HG03060 (cell line): ENCODE data around the gene B3GNT2.
"Not testable (repeated sequence)": the region's sequence is repeated elsewhere in the genome, so short reads cannot be mapped to it uniquely, and the experiment has no call there.

ENCODE experiments used
- ATAC-seq: cut with Tn5 transposase; IDR thresholded peaks from one replicate; pipeline ENCODE4 v1.9.1; 2021; ENCODE audit warnings: low read depth, moderate number of reproducible peaks; ENCODE audit not compliant: unreplicated experiment

B3GNT2 gene

DNA sequence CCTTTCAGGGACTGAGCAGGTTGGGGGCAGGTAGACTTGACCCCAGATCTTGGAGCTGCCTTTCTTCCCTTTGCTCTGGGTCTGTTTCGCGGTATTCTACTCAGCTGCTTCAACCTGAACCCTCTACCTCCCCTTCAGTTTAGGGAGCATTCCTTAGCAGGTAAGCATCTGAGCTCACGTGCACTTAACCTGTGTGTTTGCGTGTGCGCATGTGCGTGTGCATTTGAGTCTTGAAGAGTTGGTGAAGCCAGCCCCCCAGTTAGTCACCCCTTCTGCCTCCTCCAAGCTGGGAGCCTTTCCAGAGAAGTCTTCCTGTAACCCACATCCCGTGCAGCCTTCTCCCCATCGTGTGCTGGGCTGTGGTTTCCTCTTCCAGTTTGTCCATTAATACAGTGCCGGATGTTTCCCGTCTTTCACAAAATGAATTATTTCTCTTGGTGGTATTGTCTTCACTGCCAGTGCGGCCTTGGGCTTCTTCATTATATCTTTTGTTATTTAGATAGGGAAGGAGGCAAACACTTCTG, 33.2 kb downstream of the B3GNT2 start:
- no peak for ATAC-seq

GRCh38 chr2:62231541-62231940, 35.6 kb downstream of the B3GNT2 start:
- ATAC-seq = no peak

GRCh38 chr2:62234755-62235655, 39.1 kb downstream of the B3GNT2 start:
- ATAC-seq = no peak

GRCh38 chr2:62236499-62236898, 40.6 kb downstream of the B3GNT2 start:
- no peak for ATAC-seq

GRCh38 chr2:62238236-62238635, 42.3 kb downstream of the B3GNT2 start:
- no peak for ATAC-seq

DNA sequence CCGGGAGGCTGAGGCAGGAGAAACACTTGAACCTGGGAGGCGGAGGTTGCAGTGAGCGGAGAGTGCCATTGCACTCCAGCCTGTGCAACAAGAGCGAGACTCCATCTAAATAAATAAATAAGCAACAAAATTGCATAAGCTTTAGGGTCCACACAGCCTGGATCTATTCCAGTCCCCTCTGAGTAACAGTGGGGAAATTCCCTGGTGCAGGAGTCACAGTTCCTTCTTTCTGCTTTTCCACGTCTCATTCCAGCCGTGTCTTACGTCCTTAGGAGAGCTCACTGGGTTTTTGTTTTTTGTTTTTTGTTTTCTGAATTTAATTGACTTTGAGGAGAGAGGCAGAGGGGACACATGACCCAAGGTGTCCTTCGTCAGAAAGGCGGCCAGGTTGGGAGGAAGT, 44.6 kb downstream of the B3GNT2 start:
- no peak for ATAC-seq

DNA sequence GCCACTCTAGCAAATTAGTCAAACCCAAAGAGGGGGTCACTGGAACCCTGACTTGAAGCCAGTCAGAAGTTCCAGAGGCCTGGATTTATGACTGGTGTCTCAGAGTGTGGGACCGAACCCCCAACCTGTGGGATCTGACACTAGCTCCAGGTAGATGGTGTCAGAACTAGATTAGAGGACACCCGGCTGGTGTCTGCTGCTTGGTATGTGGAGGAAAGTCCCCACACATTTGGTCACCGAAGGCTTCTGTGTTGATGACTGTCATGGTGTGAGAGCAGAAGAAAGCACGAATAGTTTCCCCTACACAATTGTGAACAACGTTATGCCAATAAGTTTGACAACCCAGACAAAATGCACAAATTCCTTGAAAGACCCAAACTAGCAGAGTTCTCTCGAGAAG, 48.1 kb downstream of the B3GNT2 start:
- no peak for ATAC-seq

- ATAC-seq = no peak
These were observed 52.3 kb downstream of the B3GNT2 start for GRCh38 chr2:62248226-62248625.

- ATAC-seq = no peak
These were observed 54.3 kb downstream of the B3GNT2 start for GRCh38 chr2:62250239-62250638.

DNA sequence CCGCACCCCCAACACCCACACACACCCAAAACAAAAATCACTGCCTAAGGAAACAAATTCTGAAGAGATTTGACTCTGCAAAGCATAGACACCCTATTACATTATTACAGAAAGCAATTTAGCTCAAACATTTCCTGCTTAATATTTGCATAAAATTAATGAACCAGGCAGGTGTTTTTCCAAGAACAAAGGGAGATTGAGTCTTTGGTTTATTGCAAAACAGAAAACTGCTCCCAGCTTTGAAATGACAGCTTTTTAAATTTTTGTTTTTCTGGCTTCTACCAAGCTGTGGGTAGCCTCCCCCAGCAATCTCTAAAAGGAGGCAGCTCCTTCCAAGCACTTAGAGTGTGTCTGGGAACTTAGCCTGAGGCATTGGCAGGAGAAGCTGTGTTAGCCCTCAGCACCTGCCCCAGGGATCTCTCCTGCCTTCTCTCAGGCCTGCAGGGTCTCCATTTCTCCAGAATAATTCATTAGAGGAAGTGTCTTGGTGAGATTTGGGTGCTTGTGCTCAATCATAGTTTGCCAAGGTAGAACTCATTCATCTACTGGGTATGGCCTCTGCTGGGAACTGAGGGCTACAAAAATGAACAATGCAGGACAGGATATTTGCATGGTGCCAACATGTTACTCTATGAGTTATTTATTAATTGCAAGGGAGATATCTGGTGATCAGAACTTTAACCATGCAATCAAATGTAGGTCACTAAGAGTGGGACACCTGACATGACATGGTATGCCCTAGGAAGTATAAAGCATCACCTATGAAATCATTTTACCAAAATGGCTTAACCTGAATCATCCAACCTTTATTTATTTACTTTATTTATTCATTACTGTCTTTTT, 58.7 kb downstream of the B3GNT2 start:
- no peak for ATAC-seq

- ATAC-seq = no peak
These were observed 61.6 kb downstream of the B3GNT2 start for GRCh38 chr2:62257466-62257865.

GRCh38 chr2:62263076-62263715, 67.3 kb downstream of the B3GNT2 start:
- ATAC-seq = no peak

GRCh38 chr2:62264186-62264585, 68.3 kb downstream of the B3GNT2 start:
- ATAC-seq = no peak

GRCh38 chr2:62265106-62265505, 69.2 kb downstream of the B3GNT2 start:
- ATAC-seq = no peak

- ATAC-seq = no peak
These were observed 70.6 kb downstream of the B3GNT2 start for GRCh38 chr2:62266433-62267038.

DNA sequence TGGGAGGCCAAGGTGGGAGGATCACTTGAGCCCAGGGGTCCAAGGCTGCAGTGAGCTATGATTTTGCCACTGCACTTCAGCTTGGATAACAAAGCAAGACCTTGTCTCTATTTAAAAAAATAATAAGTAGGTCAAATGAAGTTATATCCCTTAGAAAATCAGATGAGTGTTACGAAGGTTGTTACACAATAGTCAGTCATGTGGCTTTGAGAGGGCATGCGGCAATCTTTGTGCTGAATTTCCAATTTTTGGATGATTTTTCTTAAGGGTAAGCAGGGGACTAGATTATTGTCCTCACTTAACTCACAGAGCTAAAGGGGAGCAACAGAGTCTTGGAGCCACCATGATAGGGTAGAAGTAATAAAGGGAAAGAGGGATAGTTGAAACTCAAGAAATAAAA, 71.8 kb downstream of the B3GNT2 start:
- no peak for ATAC-seq

DNA sequence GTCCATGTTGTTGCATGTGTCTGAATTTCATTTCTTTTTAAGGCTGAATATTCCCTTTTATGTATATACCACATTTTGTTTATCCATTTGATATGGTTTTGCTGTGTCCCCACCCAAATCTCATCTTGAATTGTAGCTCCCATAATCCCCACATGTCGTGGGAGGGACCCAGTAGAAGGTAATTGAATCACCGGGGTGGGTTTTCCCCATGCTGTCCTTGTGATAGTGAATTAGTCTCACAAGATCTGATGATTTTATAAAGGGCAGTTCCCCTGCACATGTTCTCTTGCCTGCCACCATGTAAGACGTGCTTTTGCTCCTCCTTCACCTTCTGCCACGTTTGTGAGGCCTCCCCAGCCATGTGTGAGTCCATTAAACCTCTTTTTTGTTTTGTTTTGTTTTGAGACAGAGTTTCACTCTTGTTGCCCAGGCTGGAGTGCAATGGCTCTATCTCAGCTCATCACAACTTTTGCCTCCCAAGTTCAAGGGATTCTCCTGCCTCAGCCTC, 72.8 kb downstream of the B3GNT2 start:
- ATAC-seq = not testable (repeated sequence)

DNA sequence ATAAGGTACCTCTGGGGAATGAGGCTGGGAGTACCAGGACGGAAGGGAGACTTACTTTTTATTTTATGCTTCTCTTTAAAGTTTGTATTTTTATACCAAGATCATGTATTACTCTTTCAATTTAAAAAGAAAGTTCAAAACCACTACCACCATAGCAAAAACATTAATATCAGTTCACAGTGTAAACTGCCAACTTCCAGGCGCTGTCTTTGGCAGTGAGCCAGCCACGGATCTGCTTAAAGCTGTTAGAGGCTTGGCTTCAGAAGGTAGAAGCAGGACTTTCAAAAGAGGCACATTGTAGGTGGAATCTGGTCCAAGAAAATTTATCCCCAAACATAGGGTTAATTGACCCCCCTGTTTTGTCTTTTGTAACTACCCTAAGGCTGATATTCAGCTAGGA, 74.8 kb downstream of the B3GNT2 start:
- no peak for ATAC-seq
